DMS53 (cell line): ENCODE data around the gene FAM89A.
"Not testable (repeated sequence)": the region's sequence is repeated elsewhere in the genome, so short reads cannot be mapped to it uniquely, and the experiment has no call there.

Source experiments
- DNase-seq: peaks from one replicate; lab custom pipeline; 2025; lab: John Stamatoyannopoulos, UW

Gene FAM89A

GRCh38 chr1:230992100-230992774 is 47.8 kb downstream of the FAM89A start:
- DNase-seq = peak; percentile 97

- no peak for DNase-seq
Observed at GRCh38 chr1:230987448-230987847, 52.6 kb downstream of the FAM89A start.

GRCh38 chr1:230986976-230987375 is 53.1 kb downstream of the FAM89A start:
- DNase-seq = peak; percentile 41

- DNase-seq = no peak
Observed at GRCh38 chr1:230985711-230986110, 54.3 kb downstream of the FAM89A start.

- not testable (repeated sequence) for DNase-seq
Observed at GRCh38 chr1:230984622-230985515, 55.2 kb downstream of the FAM89A start.

- no peak for DNase-seq
Observed at GRCh38 chr1:230983811-230984210, 56.2 kb downstream of the FAM89A start.

GRCh38 chr1:230982696-230983095 is 57.4 kb downstream of the FAM89A start:
- no peak for DNase-seq

GRCh38 chr1:230979952-230980351 is 60.1 kb downstream of the FAM89A start:
- DNase-seq = no peak

- DNase-seq = no peak
Observed at GRCh38 chr1:230979389-230979716, 60.7 kb downstream of the FAM89A start.

GRCh38 chr1:230978491-230979388 is 61.3 kb downstream of the FAM89A start, which contains the start of the genes ARV1 and TTC13:
ARV1 (plus strand) TSS chr1:230979094; CDS start chr1:230979106, 12 bp downstream.
TTC13 (minus strand) TSS chr1:230978861; CDS start chr1:230978830, 31 bp downstream.
- DNase-seq = peak; percentile 100

GRCh38 chr1:230977761-230978490 is 62.1 kb downstream of the FAM89A start:
- DNase-seq = peak; percentile 68

GRCh38 chr1:230976825-230977747 is 63.0 kb downstream of the FAM89A start:
- DNase-seq = peak; percentile 20

- no peak for DNase-seq
Observed at GRCh38 chr1:230976360-230976759, 63.7 kb downstream of the FAM89A start.

- no peak for DNase-seq
Observed at GRCh38 chr1:230975636-230976035, 64.4 kb downstream of the FAM89A start.

- DNase-seq = no peak
Observed at GRCh38 chr1:230972855-230973271, 67.2 kb downstream of the FAM89A start.

- no peak for DNase-seq
Observed at GRCh38 chr1:230971771-230972170, 68.3 kb downstream of the FAM89A start.

- no peak for DNase-seq
Observed at GRCh38 chr1:230970432-230970831, 69.6 kb downstream of the FAM89A start.
